ENCODE measurements around the gene TENM4. TPM values are rescaled to one million over a fixed set of nuclear protein-coding genes. Genes with fewer than 3 reads are reported as not detected.

Gene TENM4
- polyA plus RNA-seq, 2 of the 4 experiments (the other 2 are of a cell fraction): 0.06 to 0.31 TPM

DNA sequence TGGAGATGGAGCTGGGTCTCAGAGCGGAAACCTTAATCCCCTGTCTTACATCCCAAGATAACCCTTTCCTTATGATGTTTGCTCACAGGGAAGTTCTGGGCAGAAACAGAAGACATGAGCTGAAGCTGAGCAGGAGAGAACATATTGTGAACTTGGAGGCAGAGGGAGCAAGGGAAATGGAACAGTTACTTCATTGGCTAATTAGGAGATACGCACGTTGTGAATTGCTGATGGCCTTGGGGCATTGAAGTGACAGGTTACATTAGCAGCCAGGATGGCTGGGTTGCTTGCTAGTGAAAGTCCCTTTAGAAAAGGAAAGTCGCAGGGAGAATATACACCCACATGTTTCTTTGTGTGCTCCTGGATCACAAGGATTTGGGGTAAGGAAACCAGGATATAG, 48.7 kb downstream of the TENM4 start:
- DNase-seq (ENCODE audit: low read depth in 1 of 2, low spot score in 1 of 2) (no peak), ATAC-seq (no peak), FAIRE-seq (no peak)
- Histone ChIP-seq H3K9me3 (no peaks in the 10 kb centered on the region), H3K27ac (no peak overlapping the region), H3K4me1 (no peaks in the 10 kb centered on the region), H3K4me2 (no peak overlapping the region), H3K4me3 (no peak overlapping the region)
- ChIA-PET CTCF (interaction anchor here (2.8 kb wide), 1 partner anchor 9 kb away, joined by 8 read pairs; no protein-coding TSS in a partner anchor), POLR2A (no interaction called here)
- TF ChIP-seq RCOR1 (IDR thresholded peaks at IDR 0.05; ENCODE audit: low read depth, low read length) (no peak), PHF8 (IDR thresholded peaks at IDR 0.05; ENCODE audit: borderline replicate concordance, low read depth) (no peak), TP53 (CRISPR knock-in tag; IDR thresholded peaks at IDR 0.05) (no peak), NR3C1 (IDR thresholded peaks at IDR 0.05) (no peak), TFCP2L1 (CRISPR knock-in tag; IDR thresholded peaks at IDR 0.05) (no peak), NFE2L2 (conservative IDR thresholded peaks at IDR 0.05; ENCODE audit: low read length) (no peak), CBX8 (IDR thresholded peaks at IDR 0.05) (no peak), EHF (CRISPR knock-in tag; IDR thresholded peaks at IDR 0.05) (no peak), ESRRA (IDR thresholded peaks at IDR 0.05; ENCODE audit: borderline replicate concordance, low read length) (no peak), FOXS1 (CRISPR knock-in tag; IDR thresholded peaks at IDR 0.05) (no peak)
- WGBS (ENCODE audit: missing lambda C conversion rate): 34% methylated on average over 4 of the region's 4 CpGs

DNA sequence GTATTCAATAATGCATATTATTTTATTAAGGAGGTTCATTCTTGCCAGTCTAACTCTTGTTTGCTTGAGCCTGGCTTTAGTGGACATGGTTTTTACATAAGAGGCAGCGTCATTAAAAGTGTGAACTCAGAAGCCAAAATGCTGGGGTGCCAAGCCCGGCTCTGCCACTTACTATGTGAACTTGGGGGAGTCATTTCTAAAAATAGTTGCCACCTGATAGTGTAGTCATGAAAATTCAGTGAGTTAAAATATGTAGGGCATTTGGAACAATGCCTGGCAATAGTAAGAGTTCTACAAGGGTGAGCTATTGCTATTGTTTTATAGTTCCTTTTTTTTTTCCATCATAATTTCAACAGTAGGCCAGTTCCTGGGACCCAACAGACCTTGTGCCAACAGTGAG, 49.9 kb downstream of the TENM4 start:
- WGBS (ENCODE audit: missing lambda C conversion rate): 9% methylated on average over 2 of the region's 2 CpGs
- no peak overlapping the region for H3K4me2 ChIP-seq
- no peaks in the 10 kb centered on the region for H3K4me1 ChIP-seq
- ATAC-seq: no peak
- no peak overlapping the region for H3K4me3 ChIP-seq
- TF ChIP-seq ZSCAN20 (CRISPR knock-in tag; IDR thresholded peaks at IDR 0.05) (no peak), FOXS1 (CRISPR knock-in tag; IDR thresholded peaks at IDR 0.05) (no peak), RNF2 (IDR thresholded peaks at IDR 0.05; ENCODE audit: borderline replicate concordance, low read depth) (no peak)
- CTCF ChIA-PET: interaction anchor here (0.6 to 2.8 kb wide), 2 partner anchors 10 to 69 kb away, joined by 5 to 8 read pairs; no protein-coding TSS in a partner anchor
- POLR2A ChIA-PET: no interaction called here
- no peak overlapping the region for H3K27ac ChIP-seq
- no peak for FAIRE-seq
- DNase-seq (ENCODE audit: low read depth in 1 of 2, low spot score in 1 of 2): no peak
- no peaks in the 10 kb centered on the region for H3K9me3 ChIP-seq

DNA sequence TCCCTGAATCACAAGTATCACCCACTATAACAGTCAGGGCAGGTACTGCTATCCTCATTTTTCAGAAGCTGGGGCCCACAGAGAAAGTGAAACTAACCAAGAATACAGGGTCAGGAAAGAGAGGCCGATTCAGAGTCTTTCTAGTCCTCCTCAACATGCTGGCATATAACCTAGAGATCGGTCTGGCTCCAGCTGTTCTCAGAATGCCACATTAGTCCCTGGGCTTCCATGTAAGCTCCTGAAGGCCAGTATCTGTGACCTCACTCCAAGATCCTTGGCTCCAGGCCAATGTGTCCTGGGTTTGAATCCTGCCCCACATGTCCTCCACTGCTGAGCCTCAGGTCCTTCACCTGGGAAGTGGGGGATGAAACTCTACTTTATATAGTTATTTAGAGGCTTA, 50.4 kb downstream of the TENM4 start:
- no peaks in the 10 kb centered on the region for H3K9me3 ChIP-seq
- no peak overlapping the region for H3K4me3 ChIP-seq
- no peak for ATAC-seq
- ChIA-PET POLR2A (no interaction called here), CTCF (interaction anchor here (0.6 to 2.8 kb wide), 2 partner anchors 10 to 69 kb away, joined by 5 to 8 read pairs; no protein-coding TSS in a partner anchor)
- H3K27ac ChIP-seq: no peak overlapping the region
- 25% methylated on average over 2 of the region's 2 CpGs for WGBS (ENCODE audit: missing lambda C conversion rate)
- no peak for DNase-seq (ENCODE audit: low read depth in 1 of 2, low spot score in 1 of 2)
- TF ChIP-seq KDM1A (IDR thresholded peaks at IDR 0.05; ENCODE audit: low read depth): no peak
- no peak for FAIRE-seq
- H3K4me1 ChIP-seq: no peaks in the 10 kb centered on the region
- H3K4me2 ChIP-seq: no peak overlapping the region

DNA sequence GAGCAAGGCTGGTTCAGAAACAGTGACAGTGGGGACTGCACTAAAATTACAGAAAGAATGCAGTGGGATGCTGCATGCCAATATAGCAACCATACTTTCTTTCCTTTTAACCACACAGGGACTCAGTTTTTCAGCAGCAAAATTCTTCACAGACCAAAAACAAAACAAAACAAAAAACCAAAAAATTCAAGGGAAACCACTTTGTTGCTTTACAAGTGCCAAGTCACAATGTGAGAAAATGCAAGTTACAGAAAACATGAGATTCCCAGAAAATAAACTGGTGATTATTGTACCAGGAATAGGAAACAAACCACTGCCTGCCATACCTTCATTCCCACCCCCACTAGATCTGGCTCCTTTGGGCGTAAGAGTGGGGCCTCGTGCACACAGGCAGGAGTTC, 52.6 kb downstream of the TENM4 start:
- ChIA-PET POLR2A (no interaction called here), CTCF (no interaction called here)
- H3K4me2 ChIP-seq: no peak overlapping the region
- no peak overlapping the region for H3K27ac ChIP-seq
- DNase-seq (ENCODE audit: low read depth in 1 of 2, low spot score in 1 of 2) (no peak), ATAC-seq (no peak), FAIRE-seq (no peak)
- no peaks in the 10 kb centered on the region for H3K9me3 ChIP-seq
- H3K4me1 ChIP-seq: no peaks in the 10 kb centered on the region
- no peak for TF ChIP-seq FOSB (CRISPR knock-in tag; IDR thresholded peaks at IDR 0.05)
- TF ChIP-seq, protein P1, sequence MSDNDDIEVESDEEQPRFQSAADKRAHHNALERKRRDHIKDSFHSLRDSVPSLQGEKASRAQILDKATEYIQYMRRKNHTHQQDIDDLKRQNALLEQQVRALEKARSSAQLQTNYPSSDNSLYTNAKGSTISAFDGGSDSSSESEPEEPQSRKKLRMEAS (IDR thresholded peaks at IDR 0.05): no peak
- TF ChIP-seq TP53 (CRISPR knock-in tag; IDR thresholded peaks at IDR 0.05): no peak
- no peak for TF ChIP-seq HEYL (CRISPR knock-in tag; IDR thresholded peaks at IDR 0.05)
- no peak overlapping the region for H3K4me3 ChIP-seq
- WGBS (ENCODE audit: missing lambda C conversion rate): 51% methylated on average over 2 of the region's 2 CpGs

DNA sequence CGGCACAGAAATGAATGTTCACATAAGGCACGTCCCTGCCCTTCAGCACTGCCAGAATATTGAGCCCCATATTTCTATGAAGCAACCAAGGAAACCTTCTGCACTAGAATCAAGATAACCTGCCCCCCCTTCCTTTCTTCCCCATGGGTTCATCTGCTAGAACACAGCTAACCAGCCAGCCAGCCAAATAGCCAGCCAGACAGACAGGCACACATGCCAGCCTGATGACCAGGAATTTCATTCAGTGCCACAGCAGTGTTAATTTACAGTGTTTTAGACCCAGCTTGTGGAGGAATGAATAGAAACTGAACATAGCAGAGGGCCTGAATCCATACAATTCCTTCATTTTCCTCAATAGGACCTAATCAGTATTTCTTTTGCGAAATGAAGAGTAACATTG, 57.0 kb downstream of the TENM4 start:
- Histone ChIP-seq H3K4me2 (no peak overlapping the region), H3K4me3 (no peak overlapping the region), H3K4me1 (no peaks in the 10 kb centered on the region), H3K9me3 (no peaks in the 10 kb centered on the region), H3K27ac (no peak overlapping the region)
- no peak for DNase-seq (ENCODE audit: low read depth in 1 of 2, low spot score in 1 of 2)
- FAIRE-seq: no peak
- WGBS (ENCODE audit: missing lambda C conversion rate): 10% methylated on average over 3 of the region's 3 CpGs
- ChIA-PET CTCF (interaction anchor here (1.0 to 1.5 kb wide), 2 partner anchors 11 to 17 kb away, joined by 3 to 4 read pairs; no protein-coding TSS in a partner anchor), POLR2A (no interaction called here)
- no peak for ATAC-seq
- TF ChIP-seq, protein P2, sequence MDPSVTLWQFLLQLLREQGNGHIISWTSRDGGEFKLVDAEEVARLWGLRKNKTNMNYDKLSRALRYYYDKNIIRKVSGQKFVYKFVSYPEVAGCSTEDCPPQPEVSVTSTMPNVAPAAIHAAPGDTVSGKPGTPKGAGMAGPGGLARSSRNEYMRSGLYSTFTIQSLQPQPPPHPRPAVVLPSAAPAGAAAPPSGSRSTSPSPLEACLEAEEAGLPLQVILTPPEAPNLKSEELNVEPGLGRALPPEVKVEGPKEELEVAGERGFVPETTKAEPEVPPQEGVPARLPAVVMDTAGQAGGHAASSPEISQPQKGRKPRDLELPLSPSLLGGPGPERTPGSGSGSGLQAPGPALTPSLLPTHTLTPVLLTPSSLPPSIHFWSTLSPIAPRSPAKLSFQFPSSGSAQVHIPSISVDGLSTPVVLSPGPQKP (IDR thresholded peaks at IDR 0.05; ENCODE audit: low read depth, low read length): no peak
- TF ChIP-seq HOXB5 (CRISPR knock-in tag; IDR thresholded peaks at IDR 0.05) (no peak), TP53 (CRISPR knock-in tag; IDR thresholded peaks at IDR 0.05) (no peak), RARB (CRISPR knock-in tag; IDR thresholded peaks at IDR 0.05) (no peak), HOXA7 (CRISPR knock-in tag; IDR thresholded peaks at IDR 0.05) (no peak), MAFK (IDR thresholded peaks at IDR 0.05; ENCODE audit: partially characterized antibody) (no peak), FOSL2 (IDR thresholded peaks at IDR 0.05) (no peak), FOSL2 (CRISPR knock-in tag; IDR thresholded peaks at IDR 0.05) (no peak), TFCP2L1 (CRISPR knock-in tag; IDR thresholded peaks at IDR 0.05) (no peak), KDM5A (IDR thresholded peaks at IDR 0.05) (no peak), ZSCAN20 (CRISPR knock-in tag; IDR thresholded peaks at IDR 0.05) (no peak)
- TF ChIP-seq, protein P3, sequence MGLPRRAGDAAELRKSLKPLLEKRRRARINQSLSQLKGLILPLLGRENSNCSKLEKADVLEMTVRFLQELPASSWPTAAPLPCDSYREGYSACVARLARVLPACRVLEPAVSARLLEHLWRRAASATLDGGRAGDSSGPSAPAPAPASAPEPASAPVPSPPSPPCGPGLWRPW (IDR thresholded peaks at IDR 0.05): no peak
- TF ChIP-seq, protein P1 (IDR thresholded peaks at IDR 0.05): no peak
- TF ChIP-seq, protein P4, sequence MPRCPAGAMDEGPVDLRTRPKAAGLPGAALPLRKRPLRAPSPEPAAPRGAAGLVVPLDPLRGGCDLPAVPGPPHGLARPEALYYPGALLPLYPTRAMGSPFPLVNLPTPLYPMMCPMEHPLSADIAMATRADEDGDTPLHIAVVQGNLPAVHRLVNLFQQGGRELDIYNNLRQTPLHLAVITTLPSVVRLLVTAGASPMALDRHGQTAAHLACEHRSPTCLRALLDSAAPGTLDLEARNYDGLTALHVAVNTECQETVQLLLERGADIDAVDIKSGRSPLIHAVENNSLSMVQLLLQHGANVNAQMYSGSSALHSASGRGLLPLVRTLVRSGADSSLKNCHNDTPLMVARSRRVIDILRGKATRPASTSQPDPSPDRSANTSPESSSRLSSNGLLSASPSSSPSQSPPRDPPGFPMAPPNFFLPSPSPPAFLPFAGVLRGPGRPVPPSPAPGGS (IDR thresholded peaks at IDR 0.05): no peak
